Breast epithelium (tissue), 4 donors: ENCODE data around the gene PNMA5. TPM values are rescaled to one million over a fixed set of nuclear protein-coding genes. Genes with fewer than 3 reads are reported as not detected.
"Not testable (repeated sequence)": the region's sequence is repeated elsewhere in the genome, so short reads cannot be mapped to it uniquely, and the experiment has no call there.

Source experiments
- DNase-seq, 2 donors: peaks; one replicate each; pipeline ENCODE4 v3.0.0-alpha.2; 2019; ENCODE audit warnings: low spot score in 2 of 2
- H3K27ac ChIP-seq, 2 donors: fragments of 200-600 bp; sonication (generic) in 1 of 2; one replicate each; pipeline ENCODE4 v1.5.1; 2016 to 2019; ENCODE audit warnings: mild to moderate bottlenecking in 1 of 2
- H3K27me3 ChIP-seq, 2 donors: fragments of 200-600 bp; sonication (generic) in 1 of 2; one replicate each; pipeline versions ENCODE4 v1.5.1 to v1.6.0; 2017 to 2019; ENCODE audit warnings: control low read depth in 1 of 2, mild to moderate bottlenecking in 1 of 2
- H3K36me3 ChIP-seq: fragments of 200-600 bp; one replicate; pipeline ENCODE4 v1.5.1; 2019
- H3K4me1 ChIP-seq, 2 donors: fragments of 200-600 bp; sonication (generic); one replicate each; pipeline ENCODE4 v1.5.1; 2016 to 2019; ENCODE audit warnings: control low read depth in 1 of 2
- H3K4me3 ChIP-seq, 3 donors: fragments of 200-600 bp; sonication (generic); 1 replicate in 2 of 3; 2 replicates in 1 of 3; pipeline ENCODE4 v1.5.1; 2016 to 2019; ENCODE audit warnings: mild to moderate bottlenecking in 3 of 3, moderate library complexity in 2 of 3
- H3K9me3 ChIP-seq, 2 donors: fragments of 200-600 bp; sonication (generic) in 1 of 2; one replicate each; pipeline ENCODE4 v1.5.1; 2016 to 2019; ENCODE audit warnings: control low read depth in 1 of 2
- POLR2A ChIP-seq: fragments of 450-650 bp; IDR thresholded peaks from one replicate; pipeline ENCODE4 v1.6.1; 2016; ENCODE audit warnings: antibody characterized with exemption, mild to moderate bottlenecking, moderate library complexity
- POLR2AphosphoS5 ChIP-seq, 3 donors: sonication (generic); formaldehyde crosslinking; IDR thresholded peaks; one replicate each; pipeline ENCODE4 v1.6.1; 2017; ENCODE audit warnings: antibody characterized with exemption in 3 of 3
- intact Hi-C: fragments of 100-400 bp; cut with DNase I; formaldehyde crosslinking; loops from one replicate; pipeline ENCODE4 v1.15.1; 2023; ENCODE audit warnings: low total_unique reads
- total RNA-seq, 3 donors: library from RNA; depleted of rRNA; stranded (reverse); fragments of >200 nt; gene quantifications; one replicate each; pipeline ENCODE4 v1.1.0, GENCODE V29; 2016
- TF ChIP-seq, protein P1 (sequence below), 3 donors: fragments of 450-650 bp; IDR thresholded peaks; one replicate each; pipeline ENCODE4 v1.5.1; 2016 to 2017; ENCODE audit warnings: antibody characterized with exemption in 3 of 3, mild to moderate bottlenecking in 3 of 3, moderate library complexity in 3 of 3

PNMA5 gene
- total RNA-seq, 3 donors from 2014 or later = not detected

DNA sequence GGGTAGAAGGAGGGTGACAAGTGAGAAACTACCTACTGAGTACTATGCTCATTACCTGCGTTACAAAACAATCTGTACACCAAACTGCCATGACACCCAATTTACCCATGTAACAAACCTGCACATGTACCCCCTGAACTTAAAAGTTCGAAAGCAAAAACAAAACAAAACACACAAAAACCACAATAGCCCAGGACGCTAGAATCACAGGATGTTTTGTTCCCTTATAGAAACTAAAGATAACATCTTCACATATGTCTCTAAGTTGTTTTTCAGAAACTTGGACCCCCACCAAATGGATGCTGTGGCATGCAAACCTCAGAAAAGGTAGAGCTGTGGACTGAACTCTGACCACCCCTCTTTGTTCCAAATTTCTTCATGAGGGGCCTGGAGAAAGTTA, 25.2 kb upstream of the PNMA5 start:
- intact Hi-C loops = no loop called here
- Histone ChIP-seq H3K4me1 (no peaks in the 10 kb centered on the region), H3K4me3 (no peak overlapping the region), H3K27ac (no peak overlapping the region), H3K9me3 (no peaks in the 10 kb centered on the region), H3K27me3 (peaks cover 0 to 33% of the 10 kb centered on the region in 2 donors), H3K36me3 (no peaks in the 10 kb centered on the region)
- no peak for DNase-seq
- TF ChIP-seq POLR2A (no peak), POLR2AphosphoS5 (IDR thresholded peaks at IDR 0.05) (no peak)
- TF ChIP-seq, protein P1, sequence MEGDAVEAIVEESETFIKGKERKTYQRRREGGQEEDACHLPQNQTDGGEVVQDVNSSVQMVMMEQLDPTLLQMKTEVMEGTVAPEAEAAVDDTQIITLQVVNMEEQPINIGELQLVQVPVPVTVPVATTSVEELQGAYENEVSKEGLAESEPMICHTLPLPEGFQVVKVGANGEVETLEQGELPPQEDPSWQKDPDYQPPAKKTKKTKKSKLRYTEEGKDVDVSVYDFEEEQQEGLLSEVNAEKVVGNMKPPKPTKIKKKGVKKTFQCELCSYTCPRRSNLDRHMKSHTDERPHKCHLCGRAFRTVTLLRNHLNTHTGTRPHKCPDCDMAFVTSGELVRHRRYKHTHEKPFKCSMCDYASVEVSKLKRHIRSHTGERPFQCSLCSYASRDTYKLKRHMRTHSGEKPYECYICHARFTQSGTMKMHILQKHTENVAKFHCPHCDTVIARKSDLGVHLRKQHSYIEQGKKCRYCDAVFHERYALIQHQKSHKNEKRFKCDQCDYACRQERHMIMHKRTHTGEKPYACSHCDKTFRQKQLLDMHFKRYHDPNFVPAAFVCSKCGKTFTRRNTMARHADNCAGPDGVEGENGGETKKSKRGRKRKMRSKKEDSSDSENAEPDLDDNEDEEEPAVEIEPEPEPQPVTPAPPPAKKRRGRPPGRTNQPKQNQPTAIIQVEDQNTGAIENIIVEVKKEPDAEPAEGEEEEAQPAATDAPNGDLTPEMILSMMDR (IDR thresholded peaks at IDR 0.05) = no peak

DNA sequence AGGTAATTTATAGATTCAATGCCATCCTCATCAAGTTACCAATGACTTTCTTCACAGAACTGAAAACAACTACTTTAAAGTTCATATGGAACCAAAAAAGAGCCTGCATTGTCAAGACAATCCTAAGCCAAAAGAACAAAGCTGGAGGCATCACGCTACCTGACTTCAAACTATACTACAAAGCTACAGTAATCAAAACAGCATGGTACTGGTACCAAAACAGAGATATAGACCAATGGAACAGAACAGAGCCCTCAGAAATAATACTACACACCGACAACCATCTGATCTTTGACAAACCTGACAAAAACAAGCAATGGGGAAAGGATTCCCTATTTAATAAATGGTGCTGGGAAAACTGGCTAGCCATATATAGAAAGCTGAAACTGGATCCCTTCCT, 23.3 kb upstream of the PNMA5 start:
- H3K4me1 ChIP-seq, H3K4me3 ChIP-seq, DNase-seq, H3K36me3 ChIP-seq, intact Hi-C loops, H3K27ac ChIP-seq, H3K9me3 ChIP-seq: not testable (repeated sequence)
- H3K27me3 ChIP-seq = peaks cover 0 to 31% of the 10 kb centered on the region in 2 donors

DNA sequence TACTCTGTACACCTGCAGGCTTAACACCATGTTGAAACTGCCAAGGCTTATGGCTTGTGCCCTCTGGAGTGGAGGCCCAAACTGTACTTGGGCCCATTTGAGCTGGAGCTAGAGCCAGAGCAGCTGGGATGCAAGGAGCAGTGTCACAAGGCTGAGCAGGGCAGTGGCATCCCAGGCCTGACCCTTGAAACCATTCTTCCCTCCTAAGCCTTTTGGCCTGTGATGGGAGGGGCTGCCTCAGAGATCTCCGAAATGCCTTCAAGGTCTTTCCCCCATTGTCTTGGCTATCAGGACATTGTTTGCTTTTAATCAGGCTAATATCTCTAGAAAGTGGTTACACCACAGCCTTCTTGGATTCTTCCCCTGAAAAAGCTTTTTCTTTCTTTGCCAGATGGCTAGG, 10.9 kb upstream of the PNMA5 start:
- intact Hi-C loops = no loop called here
- H3K9me3 ChIP-seq = no peaks in the 10 kb centered on the region
- no peak for DNase-seq
- no peaks in the 10 kb centered on the region for H3K36me3 ChIP-seq
- no peak overlapping the region for H3K27ac ChIP-seq
- TF ChIP-seq POLR2AphosphoS5 (IDR thresholded peaks at IDR 0.05) (no peak), POLR2A (no peak)
- TF ChIP-seq, protein P1 (IDR thresholded peaks at IDR 0.05) = no peak
- no peak overlapping the region for H3K4me3 ChIP-seq
- H3K4me1 ChIP-seq = no peaks in the 10 kb centered on the region
- H3K27me3 ChIP-seq = peaks cover 0 to 61% of the 10 kb centered on the region in 2 donors

DNA sequence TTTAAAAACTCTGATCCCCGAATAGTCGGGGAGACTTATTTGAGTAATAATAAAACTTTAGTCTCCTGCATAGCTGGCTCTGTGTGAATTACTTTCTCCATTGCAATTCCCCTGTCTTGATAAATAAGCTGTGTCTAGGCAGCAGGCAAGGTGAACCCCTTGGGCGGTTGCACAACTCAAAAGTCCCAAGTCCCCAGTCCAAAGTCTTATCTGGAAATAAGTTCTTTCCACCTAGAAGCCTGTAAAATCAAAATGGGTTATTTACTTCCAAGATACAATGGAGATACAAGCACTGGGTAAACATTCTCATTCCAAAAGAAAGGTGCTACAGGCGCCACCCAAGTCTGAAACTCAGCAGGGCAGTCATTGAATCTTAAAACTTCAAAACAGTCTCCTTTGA, 10.1 kb upstream of the PNMA5 start:
- H3K4me1 ChIP-seq = no peaks in the 10 kb centered on the region
- H3K27me3 ChIP-seq = peaks cover 0 to 66% of the 10 kb centered on the region in 2 donors
- H3K4me3 ChIP-seq = no peak overlapping the region
- intact Hi-C loops = no loop called here
- no peaks in the 10 kb centered on the region for H3K36me3 ChIP-seq
- H3K27ac ChIP-seq = no peak overlapping the region
- TF ChIP-seq POLR2A (no peak), POLR2AphosphoS5 (IDR thresholded peaks at IDR 0.05) (no peak)
- TF ChIP-seq, protein P1 (IDR thresholded peaks at IDR 0.05) = no peak
- DNase-seq = no peak
- H3K9me3 ChIP-seq = no peaks in the 10 kb centered on the region

DNA sequence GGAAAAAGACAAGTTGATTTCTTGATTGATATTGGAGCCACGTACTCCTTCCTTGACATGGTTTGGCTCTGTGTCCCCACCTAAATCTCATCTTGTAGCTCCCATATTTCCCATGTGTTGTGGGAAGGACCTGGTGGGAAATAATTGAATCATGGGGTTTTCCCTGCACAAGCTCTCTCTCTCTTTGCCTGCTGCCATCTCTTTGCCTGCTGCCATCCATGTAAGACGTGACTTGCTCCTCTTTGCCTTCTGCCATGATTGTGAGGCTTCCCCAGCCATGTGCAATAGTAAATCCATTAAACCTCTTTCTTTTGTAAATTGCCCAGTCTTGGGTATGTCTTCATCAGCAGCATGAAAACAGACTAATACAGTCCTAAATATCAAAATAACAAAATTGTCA, 8.3 kb upstream of the PNMA5 start:
- intact Hi-C loops = not testable (repeated sequence)

DNA sequence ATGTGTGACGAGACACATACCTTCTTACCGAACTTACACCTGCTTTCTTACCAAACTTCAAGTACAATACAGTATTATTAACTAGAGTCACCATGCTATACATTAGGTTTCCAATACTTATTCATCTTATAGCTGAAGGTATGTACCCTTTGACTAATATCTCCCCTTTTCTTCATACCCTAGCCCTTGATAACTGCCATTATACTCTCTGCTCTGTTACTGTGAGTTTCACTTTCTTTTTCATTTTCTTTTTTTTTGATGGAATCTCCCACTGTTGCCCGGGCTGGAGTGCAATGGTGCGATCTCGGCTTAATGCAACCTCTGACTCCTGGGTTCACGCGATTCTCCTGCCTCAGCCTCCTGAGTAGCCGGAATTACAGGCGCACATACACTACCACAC, 3.4 kb upstream of the PNMA5 start:
- H3K9me3 ChIP-seq = no peaks in the 10 kb centered on the region
- H3K27ac ChIP-seq = no peak overlapping the region
- intact Hi-C loops = no loop called here
- no peak for TF ChIP-seq POLR2A
- no peak for TF ChIP-seq POLR2AphosphoS5 (IDR thresholded peaks at IDR 0.05)
- H3K4me1 ChIP-seq = no peaks in the 10 kb centered on the region
- no peak for DNase-seq
- peaks cover 0 to 31% of the 10 kb centered on the region in 2 donors for H3K27me3 ChIP-seq
- no peak overlapping the region for H3K4me3 ChIP-seq
- H3K36me3 ChIP-seq = no peaks in the 10 kb centered on the region

More for the DNA sequence above, 8.3 kb upstream of the PNMA5 start:
- not testable (repeated sequence) for DNase-seq, H3K36me3 ChIP-seq, H3K4me3 ChIP-seq, H3K27ac ChIP-seq, H3K9me3 ChIP-seq, H3K4me1 ChIP-seq
- peaks cover 0 to 59% of the 10 kb centered on the region in 2 donors for H3K27me3 ChIP-seq

DNA sequence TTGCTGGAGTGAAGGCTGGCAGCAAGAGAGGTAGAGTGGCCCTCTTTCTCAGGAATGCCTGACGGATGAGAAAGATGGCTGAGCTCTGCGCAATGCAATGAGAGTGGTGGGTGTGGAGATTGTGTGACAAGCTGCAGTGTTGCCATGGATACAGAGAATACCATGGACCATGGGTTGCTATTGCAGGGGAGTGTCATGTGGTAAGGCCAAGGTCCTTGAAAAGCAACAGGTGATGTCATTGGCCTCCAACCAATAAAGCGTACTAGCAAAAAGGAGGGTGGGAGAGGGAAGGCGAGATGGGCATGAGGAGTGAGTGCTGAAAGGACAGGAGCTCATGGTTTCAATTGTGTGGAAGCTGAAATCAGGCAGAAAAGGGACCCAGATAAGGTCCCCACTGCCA, 1.8 kb downstream of the PNMA5 start:
- no peak for DNase-seq
- Histone ChIP-seq H3K27ac (no peak overlapping the region), H3K4me3 (no peak overlapping the region), H3K27me3 (peaks cover 0 to 41% of the 10 kb centered on the region in 2 donors), H3K4me1 (no peaks in the 10 kb centered on the region), H3K9me3 (no peaks in the 10 kb centered on the region), H3K36me3 (no peaks in the 10 kb centered on the region)
- TF ChIP-seq POLR2A (no peak), POLR2AphosphoS5 (IDR thresholded peaks at IDR 0.05) (no peak)
- TF ChIP-seq, protein P1 (IDR thresholded peaks at IDR 0.05) = no peak
- intact Hi-C loops = no loop called here
